GM18870 (cell line): Measurements from ENCODE around the gene CTNNA2.

Experiments used
- ATAC-seq: cut with Tn5 transposase; IDR thresholded peaks from one replicate; pipeline ENCODE4 v1.9.1; 2021; ENCODE audit warnings: moderate library complexity; ENCODE audit not compliant: unreplicated experiment

CTNNA2 gene

DNA sequence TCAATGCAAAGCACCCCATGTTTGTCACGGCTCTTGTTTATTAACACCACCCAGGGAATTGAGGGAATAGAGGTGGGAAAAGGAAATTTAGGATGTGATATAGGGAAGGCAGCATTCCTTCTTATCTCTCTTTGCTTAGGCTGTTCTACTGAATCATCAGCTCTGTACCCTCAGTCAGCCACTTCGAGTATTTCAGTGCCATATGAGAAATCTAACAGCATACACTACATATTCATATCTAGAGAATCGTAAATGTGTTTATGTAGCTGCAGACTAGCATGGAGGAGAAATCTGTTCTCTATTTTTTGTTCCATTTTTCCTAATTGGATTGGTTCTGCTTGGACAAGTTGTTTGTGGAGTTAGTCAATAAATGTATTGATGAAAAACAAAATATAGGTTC lies 187.8 kb downstream of the CTNNA2 start:
- no peak for ATAC-seq

DNA sequence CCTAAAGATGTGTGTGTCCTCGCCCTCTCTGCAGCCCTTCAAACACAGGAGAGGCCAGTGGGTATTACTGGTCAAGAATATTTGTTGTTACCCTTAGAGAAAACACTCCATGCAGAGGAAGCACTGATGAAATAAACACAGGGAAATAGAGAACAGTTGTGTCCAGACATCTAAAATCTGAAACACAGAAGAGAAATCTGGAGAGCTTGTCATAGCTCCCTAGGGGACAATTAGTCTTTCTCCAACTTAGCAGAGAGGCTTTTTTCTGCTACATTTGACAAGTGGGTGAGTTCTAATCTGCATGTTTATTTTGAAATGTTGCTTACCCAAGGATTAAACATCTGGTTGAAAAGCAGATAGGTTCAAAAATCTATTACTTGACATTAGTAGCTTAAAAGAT lies 190.1 kb downstream of the CTNNA2 start:
- ATAC-seq: no peak

DNA sequence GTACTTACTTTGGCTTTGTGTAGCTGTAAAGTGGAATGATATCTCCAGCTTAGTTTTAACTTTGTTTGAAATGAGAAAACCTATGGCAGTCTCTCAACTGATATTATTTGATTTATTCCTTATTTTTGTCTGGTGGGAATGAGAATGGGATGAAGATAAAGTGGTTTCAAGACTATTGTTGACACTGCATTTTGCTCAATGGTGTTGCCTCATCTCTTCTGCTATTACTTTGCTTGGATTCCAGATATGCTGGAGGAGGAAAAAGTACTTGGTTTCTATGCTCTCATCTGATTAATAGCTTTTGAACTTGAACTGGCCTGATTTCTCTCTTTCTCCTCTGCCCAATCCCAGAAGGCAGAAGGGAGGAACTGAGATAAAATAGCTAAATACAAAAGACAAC lies 198.2 kb downstream of the CTNNA2 start:
- no peak for ATAC-seq

DNA sequence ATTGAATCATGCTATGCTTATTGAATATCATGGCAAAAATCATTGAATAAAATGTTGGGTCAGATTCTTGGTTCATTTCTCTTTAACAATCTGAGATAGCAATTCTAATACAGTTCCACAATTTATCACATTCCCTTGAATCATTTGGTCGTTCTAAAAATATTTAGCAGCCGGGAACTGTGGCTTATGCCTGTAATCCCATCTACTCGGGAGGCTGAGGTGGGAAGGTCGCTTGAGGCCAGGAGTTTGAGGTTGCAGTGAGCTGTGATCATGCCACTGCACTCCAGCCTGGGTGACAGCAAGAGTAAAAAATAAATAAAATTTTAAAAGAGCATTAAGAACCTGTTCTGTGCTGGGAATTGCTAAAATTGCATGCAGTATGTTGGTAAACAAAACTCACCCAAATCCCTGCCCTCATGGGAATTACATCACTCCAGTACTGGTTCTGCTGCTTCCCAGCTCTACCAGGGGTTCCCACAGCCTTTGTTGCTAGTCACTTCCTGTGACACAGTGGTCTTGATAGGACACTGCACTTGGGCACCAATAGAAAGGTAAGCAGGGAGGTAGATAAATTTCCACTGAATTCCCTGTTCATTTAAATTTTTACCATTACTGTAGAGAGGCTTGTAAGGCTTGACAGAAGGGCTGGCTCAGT lies 200.4 kb downstream of the CTNNA2 start:
- no peak for ATAC-seq

DNA sequence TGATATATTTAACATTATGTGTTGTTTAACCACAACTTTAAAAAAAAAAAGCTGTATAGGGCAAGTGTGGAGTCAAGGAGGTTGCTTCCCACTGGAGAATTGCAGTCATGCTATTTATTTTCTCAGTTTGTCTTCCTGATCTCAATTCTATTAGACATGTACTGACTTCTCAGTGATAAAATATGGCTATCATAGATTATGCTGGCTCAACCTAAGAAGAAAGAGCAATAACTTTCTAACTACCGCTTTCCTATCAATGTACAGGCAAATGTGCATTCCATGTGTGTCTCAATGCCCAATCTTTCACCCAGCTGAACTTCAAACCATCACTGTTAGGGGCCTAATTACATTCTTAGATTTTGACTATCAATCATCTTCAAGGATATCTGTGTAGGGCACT lies 201.4 kb downstream of the CTNNA2 start:
- ATAC-seq: no peak

DNA sequence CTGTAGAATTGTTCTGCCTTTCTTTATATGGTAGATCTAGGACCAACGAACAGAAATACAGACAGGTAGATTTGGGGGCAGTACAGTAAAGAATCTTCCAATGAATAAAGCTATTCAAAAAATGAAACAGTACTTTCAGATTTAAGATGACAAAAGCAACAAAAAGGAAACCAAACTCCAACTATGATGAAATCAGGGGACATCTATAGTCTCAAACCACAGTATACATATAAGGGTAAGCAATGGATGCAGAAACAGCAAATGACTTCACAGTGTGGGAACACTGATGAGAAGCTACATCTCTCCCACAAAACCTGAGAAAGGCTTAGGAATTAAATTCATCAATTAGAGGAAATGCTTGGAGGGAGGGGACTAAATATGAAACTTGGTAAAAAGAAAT lies 202.5 kb downstream of the CTNNA2 start:
- no peak for ATAC-seq

DNA sequence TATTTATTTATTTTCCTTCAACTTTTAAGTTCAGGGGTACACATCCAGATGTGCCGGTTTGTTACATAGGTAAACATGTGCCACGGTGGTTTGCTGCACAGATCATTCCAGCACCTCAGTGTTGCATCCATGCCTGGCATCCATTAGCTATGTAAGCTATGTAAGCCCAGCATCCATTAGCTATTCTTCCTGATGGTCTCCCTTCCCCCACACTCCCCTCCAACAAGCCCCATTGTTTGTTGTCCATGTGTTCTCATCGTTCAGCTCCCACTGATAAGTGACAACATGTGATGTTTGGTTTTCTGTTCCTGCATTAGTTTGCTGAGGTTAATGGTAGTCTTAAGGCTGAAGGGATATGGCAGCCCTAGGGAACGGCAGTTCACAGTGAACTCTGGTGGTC lies 203.4 kb downstream of the CTNNA2 start:
- no peak for ATAC-seq

DNA sequence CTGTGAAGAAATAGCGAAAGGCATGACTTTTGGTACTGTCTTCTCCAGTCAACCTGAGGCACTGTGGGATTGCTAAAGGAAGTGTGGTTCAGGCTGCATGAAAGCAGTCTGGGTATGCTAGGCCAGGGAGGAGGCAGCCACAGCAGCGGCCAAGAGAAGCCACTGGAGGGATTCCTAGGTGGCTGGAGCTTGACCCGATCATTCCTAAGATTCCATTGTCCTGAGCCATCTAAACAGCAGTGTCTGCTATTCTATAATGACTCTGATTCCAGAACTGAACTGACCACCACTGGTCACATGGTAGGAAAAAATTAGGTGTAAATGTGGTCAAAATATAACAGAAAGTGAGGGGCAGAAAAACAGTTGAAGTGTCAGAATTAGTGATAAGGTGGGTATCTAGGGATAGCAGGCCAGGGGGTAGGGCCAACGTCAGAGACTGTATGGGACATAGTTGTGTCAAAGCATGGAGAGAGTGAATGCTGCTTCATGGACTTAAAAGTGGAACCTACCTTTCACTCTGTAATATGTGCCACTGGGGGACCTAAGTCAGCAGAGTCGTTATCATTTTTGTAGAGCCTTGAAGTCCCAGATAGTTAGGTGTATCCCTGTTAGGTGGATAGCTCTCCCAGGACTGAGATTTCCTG lies 204.6 kb downstream of the CTNNA2 start:
- ATAC-seq: no peak

DNA sequence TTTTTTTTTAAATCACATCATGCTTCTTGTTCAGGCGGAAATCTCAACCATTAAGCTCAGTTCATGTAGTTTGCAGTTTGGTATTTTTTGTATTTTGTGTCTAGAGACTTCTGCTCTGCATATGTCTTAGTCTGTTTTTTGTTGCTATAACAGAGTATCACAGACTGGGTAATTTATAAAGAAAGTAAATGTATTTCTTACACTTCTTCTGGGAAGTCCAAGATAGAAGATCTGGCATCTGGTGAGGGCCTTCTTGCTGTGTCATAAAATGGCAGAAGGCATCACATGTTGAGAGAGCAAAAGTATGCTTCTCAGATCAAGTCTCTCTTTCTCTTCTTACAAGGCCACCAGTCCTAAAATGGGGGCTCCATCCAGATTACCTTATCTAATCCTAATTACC lies 208.2 kb downstream of the CTNNA2 start:
- ATAC-seq: no peak

DNA sequence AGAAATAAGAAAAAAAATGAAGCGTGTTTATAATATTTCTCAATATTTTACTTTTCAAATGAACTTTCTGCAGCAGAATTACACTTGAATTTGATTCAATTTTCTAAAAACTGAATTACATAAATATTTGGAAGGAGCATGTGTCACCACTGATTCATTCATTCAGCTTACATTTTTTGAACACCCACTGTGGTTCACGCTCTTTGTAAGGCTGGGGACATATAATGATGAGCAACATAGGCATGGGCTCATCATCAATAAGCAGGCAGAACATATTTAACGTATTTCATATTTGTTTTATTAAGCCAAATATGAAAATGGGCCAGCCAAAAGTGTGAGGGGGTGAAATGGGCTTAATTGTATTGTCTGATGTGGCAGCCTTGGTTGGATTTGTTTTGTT lies 209.1 kb downstream of the CTNNA2 start:
- no peak for ATAC-seq

DNA sequence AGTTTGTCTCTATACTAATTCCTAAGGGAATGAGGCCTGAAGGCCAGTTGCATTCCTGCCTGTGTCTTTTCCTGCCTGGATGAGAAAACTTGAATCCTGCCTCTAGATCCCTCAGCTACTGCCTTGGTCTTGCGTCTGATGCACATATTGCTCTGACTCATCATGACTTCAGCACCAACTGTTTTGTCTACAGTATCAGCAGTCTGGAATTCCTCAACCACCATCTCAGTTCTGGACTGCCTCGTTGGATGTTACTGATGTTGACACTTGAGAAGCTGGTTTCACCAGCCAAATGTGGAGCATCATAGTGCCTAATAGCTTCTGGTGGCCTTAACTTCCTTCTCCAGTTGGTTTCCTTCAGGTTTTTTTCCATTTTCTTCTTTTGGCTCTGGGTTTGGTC lies 211.0 kb downstream of the CTNNA2 start:
- no peak for ATAC-seq

DNA sequence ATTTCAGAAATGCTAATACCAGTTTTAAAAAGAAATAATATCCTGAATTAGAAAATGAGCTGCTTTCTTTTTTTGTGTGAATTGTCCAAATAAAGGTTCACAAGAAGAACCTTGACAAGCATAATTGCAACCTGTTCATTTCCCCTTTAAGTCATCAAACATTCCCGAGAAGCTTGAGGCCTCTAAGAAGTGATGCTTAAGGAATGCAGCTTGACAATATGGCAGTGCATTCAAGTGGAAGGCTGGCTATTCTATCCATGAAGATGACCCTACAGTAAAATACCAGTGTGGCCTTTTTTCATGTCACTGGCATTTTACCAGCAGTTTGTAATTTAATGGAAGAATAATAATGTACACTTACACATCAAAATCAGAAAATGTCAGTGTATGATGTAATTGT lies 216.7 kb downstream of the CTNNA2 start:
- no peak for ATAC-seq

DNA sequence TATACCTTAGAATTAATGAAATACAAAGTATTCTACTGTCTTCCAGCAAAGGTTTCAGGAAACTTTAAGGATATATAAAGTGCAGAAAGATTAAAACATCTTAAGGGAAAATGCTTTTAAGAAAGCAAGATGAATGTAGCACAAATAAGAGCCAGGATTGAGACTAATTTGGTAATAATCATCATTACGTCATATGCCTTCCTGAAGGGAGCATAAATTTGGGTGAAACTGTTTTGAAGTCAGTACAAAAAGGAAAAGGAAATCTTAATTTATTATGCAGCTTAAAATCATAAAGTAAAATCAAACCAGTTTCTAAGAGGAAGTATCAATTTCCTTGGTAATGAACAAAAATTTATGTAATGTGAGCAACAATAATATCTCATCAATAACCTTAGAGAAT lies 221.7 kb downstream of the CTNNA2 start:
- ATAC-seq: no peak

DNA sequence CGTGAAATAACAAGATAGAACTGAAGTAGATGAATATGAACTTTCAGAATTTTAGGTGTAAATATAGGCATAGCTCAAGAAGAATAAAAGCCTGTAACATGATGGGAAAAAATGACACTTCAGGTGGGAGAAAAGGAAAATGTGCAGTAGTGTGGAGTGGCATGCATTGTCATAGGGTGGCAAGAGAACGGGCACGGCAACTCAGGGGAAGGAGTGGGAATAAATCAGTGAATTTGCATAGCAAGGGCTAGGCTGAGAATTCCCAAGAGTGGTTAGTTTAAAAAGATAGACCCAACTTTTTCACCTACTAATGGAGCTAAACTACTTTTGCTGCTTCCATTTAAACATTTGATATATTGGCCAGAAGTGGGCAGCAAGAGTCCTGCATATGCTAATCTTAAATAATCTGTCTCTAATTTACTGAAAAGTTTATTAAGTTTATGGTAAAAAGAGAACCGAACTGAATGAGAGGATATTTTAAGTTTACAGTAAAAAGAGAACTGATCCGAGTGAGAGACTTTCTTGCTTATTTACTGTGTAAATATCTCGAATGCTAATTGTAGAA lies 228.1 kb downstream of the CTNNA2 start:
- ATAC-seq: no peak

DNA sequence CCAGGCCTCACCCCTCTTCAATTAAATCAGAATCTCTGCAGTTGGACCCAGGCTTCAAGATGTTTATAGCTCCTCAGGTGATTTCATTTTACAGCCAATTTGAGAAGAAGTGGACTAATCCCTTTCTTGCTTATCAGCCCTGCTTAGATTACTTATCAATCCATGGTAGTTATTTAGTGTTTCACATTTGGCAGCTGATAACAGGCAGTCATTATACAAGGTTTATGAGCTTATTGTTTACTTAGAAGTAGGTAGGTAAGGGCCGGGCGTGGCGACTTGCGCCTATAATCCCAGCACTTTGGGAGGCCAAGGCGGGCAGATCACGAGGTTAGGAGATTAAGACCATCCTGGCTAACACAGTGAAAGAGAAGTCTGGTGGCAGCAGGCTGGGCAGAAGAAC lies 237.5 kb downstream of the CTNNA2 start:
- ATAC-seq: no peak

DNA sequence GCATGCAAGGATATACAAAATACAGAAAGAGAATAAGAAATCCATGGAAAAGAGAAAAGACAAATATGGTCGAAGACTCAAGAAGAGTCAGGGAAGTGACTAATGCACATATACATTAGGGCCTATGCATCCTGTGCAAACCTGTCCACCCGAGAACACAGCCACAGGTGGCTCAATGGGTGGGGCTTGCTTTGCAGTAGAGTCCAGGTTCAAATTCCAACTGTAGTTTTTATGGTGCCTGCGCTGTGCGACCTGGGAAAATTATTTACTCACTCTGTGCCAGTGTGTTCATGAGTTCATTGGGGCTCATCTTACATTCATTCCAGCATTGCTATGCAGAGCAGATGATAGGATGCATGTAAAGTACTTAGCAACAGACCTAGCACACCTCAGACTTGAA lies 244.7 kb downstream of the CTNNA2 start:
- no peak for ATAC-seq

DNA sequence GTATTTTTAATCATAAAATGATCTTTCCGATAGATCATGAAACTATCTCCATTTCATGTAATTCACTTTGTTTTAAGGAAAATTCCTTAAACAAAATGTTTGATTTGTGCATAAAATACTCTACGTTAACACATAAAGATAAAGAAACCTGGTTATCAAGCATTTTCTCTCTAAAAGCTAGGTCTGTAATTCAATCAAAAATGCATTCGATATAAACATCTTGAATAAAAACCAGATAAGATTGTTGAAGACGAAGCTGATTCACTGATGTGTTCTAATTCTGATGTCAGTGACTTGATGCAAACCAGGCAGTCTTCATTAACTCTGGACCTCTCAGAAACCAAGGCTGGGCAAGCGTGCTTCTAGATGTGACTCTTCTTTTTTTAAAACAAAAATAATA lies 245.2 kb downstream of the CTNNA2 start:
- no peak for ATAC-seq

DNA sequence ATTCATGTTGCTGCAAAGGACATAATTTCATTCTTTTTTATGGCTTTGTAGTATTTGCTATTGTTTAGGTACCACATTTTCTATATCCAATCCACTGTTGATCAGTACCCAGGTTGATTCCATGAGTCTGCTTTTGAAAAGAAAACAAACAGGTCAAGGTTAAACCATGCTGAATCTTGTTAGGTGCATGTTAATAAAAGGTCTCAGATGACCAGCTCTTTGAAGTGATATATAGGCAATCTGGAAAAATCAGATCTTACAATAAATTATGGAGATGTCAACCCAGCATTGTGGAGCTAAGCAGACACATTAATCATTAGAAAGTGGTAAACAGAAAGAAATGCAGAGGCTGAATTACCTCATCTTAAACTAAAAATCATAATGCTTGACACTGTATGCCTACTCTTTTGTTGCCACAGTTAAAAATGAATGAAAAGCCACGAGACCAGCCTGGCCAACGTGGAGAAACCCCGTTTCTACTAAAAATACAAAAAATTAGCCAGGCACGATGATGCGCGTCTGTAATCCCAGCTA lies 246.0 kb downstream of the CTNNA2 start:
- no peak for ATAC-seq

DNA sequence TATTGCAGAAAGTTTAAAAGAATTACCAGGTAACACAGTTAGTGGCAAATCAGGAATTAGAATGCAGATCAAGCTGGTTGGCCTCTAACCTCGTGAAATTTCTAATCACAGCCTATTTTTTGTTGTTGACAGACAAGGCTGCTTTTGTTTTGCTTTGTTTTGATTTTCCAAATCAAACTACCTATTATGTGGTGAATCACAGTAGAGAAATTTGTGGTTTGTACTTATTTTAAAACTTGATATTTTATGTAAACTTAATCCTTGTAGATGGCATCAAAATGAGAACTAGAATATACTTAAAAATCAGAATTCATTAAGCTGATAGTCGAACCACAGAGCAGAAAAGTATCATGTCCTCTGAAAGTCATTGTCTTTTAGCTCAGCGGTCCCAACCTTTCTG lies 258.1 kb downstream of the CTNNA2 start:
- no peak for ATAC-seq

DNA sequence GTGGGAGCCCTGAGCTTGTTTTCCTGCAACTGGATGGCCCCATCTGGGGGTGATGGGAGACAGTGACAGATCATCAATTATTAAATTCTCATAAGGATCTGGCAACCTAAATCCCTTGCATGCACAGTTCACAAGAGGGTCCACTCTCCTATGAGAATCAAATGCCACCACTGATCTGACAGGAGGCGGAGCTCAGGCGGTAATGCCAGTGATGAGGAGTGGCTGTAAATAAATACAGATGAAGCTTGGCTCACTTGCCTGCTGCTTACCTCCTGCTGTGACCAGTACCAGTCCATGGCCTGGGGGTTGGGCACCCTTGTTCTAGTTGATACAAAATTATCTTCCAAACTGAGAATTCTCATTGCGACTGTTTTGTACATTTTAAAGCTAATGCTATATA lies 258.6 kb downstream of the CTNNA2 start:
- ATAC-seq: no peak

DNA sequence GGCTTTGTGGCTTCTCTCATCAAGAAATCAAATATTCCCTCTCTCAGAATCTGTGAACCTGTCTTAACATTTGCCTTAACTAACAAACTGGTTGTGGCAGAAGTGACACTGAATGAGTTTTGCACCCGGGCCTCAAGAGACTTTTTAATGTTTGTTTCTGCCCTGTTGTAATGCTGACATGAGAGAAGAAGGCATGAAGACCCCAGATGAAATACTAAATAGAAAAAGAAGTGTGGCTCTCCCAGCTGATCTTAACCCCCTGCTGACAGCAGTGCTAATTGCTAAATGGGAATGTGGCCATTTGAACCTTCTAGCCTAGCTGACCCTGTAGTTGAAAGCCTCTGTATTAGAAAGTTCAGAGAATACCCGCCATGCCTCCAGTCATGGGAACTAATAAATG lies 261.2 kb downstream of the CTNNA2 start:
- no peak for ATAC-seq

DNA sequence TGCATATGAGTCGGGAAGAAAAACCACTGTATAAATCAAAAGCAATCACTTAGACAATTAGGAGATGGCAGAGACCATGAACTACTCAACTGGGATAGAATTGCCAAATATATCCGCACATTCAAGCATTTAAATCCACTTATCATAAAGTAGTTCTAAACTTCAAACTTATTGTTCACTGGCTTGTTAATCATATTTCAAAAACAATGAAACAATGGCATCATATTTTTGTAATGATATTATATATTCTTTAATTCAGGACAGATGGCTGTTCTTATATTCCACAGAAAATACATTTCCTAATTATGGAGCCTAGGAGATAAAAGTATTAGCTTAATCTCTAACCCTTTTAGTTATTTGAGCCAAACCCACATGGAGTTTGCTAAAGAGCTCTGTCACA lies 263.6 kb downstream of the CTNNA2 start:
- ATAC-seq: no peak

DNA sequence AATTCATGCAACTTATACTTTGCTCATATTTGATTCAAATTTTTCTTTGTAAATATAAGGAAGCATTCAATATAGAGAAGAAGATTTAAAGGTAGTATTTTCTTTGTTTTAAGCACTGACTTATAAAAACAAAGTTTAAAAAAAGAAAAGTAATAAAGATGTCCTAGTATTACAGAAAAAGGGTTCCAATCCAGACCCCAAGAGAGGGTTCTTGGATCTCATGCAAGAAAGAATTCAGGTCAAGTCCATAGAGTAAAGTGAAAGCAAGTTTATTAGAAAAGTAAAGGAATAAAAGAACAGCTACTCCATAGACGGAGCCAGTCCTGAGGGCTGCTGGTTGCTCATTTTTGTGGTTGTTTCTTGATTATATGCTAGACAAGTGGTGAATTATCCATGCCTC lies 267.9 kb downstream of the CTNNA2 start:
- ATAC-seq: no peak
